Neural crest cell (in vitro differentiated cells): ENCODE results near the gene PEX11A. TPM values are rescaled to one million over a fixed set of nuclear protein-coding genes. Genes with fewer than 3 reads are reported as not detected.
A peak's percentile ranks its signal among the peaks of the same experiment; 100 is the strongest.

Experiments used
- DNase-seq: peaks from one replicate; pipeline ENCODE4 v3.0.0; 2021; ENCODE audit warnings: low read depth, mixed read lengths, low spot score
- H3K27ac Mint-ChIP-seq: one replicate; pipeline ENCODE4 v1.8.0; 2021; ENCODE audit warnings: mild to moderate bottlenecking, mixed read lengths; ENCODE audit not compliant: unreplicated experiment
- H3K27me3 Mint-ChIP-seq: 2 replicates; pipeline ENCODE4 v1.8.0; 2021; ENCODE audit warnings: low read depth, mild to moderate bottlenecking, mixed read lengths
- H3K36me3 Mint-ChIP-seq: 2 replicates; pipeline ENCODE4 v1.8.0; 2021; ENCODE audit warnings: low read depth, mild to moderate bottlenecking, mixed read lengths
- H3K4me1 Mint-ChIP-seq: 2 replicates; pipeline ENCODE4 v1.8.0; 2021; ENCODE audit warnings: mixed read lengths
- H3K4me3 Mint-ChIP-seq: one replicate; pipeline ENCODE4 v1.8.0; 2021; ENCODE audit warnings: mild to moderate bottlenecking, mixed read lengths
- H3K9me3 Mint-ChIP-seq: 2 replicates; pipeline ENCODE4 v1.8.0; 2021; ENCODE audit warnings: mixed read lengths
- total RNA-seq: library from RNA; stranded (reverse); gene quantifications from 2 replicates; pipeline ENCODE4 v1.2.1, GENCODE V29; 2021
- TF ChIP-seq, protein P1 (sequence below): fragments of 200-600 bp; sonication (generic); conservative IDR thresholded peaks from 2 replicates; pipeline ENCODE4 v1.5.0; 2021; ENCODE audit warnings: antibody characterized with exemption, mild to moderate bottlenecking

Gene PEX11A
- total RNA-seq, 1 donor from 2014 or later = 7.9 TPM

GRCh38 chr15:89645680-89646079, 44.9 kb downstream of the PEX11A start:
- Mint-ChIP-seq H3K36me3 (peaks cover 15% of the 10 kb centered on the region), H3K4me1 (peaks cover 5% of the 10 kb centered on the region), H3K27ac (no peak overlapping the region), H3K9me3 (no peaks in the 10 kb centered on the region), H3K4me3 (no peak overlapping the region), H3K27me3 (no peaks in the 10 kb centered on the region)
- DNase-seq = no peak
- TF ChIP-seq, protein P1, sequence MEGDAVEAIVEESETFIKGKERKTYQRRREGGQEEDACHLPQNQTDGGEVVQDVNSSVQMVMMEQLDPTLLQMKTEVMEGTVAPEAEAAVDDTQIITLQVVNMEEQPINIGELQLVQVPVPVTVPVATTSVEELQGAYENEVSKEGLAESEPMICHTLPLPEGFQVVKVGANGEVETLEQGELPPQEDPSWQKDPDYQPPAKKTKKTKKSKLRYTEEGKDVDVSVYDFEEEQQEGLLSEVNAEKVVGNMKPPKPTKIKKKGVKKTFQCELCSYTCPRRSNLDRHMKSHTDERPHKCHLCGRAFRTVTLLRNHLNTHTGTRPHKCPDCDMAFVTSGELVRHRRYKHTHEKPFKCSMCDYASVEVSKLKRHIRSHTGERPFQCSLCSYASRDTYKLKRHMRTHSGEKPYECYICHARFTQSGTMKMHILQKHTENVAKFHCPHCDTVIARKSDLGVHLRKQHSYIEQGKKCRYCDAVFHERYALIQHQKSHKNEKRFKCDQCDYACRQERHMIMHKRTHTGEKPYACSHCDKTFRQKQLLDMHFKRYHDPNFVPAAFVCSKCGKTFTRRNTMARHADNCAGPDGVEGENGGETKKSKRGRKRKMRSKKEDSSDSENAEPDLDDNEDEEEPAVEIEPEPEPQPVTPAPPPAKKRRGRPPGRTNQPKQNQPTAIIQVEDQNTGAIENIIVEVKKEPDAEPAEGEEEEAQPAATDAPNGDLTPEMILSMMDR = no peak

GRCh38 chr15:89642106-89642505, 48.4 kb downstream of the PEX11A start:
- H3K4me1 Mint-ChIP-seq = peaks cover 2% of the 10 kb centered on the region
- H3K4me3 Mint-ChIP-seq = no peak overlapping the region
- no peaks in the 10 kb centered on the region for H3K27me3 Mint-ChIP-seq
- peaks cover 20% of the 10 kb centered on the region for H3K36me3 Mint-ChIP-seq
- H3K27ac Mint-ChIP-seq = no peak overlapping the region
- TF ChIP-seq, protein P1 = no peak
- no peaks in the 10 kb centered on the region for H3K9me3 Mint-ChIP-seq
- DNase-seq = no peak

DNA sequence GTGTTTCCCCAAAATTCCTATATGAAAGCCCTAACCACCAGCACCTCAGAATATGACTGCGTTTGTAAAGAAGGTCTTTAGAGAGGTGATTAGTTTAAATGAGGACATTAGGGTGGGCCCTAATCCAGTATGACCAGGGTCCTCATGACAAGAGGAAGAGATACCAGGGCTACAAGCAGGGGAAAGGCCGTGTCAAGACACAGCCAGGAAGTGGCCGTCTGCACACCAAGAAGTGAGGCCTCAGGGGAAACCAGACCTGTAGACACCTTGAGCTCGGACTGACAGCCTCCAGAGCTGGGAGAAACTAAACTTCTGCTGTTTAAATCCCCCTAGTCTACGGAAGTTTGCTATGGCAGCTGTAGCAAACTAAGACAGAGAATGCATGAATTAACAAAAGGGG, 49.5 kb downstream of the PEX11A start:
- H3K9me3 Mint-ChIP-seq = no peaks in the 10 kb centered on the region
- H3K4me1 Mint-ChIP-seq = no peaks in the 10 kb centered on the region
- no peak for DNase-seq
- no peak overlapping the region for H3K4me3 Mint-ChIP-seq
- H3K27ac Mint-ChIP-seq = peak overlapping the region; percentile 19
- TF ChIP-seq, protein P1 = no peak
- peaks cover 18% of the 10 kb centered on the region for H3K36me3 Mint-ChIP-seq
- no peaks in the 10 kb centered on the region for H3K27me3 Mint-ChIP-seq

GRCh38 chr15:89640245-89640644, 50.3 kb downstream of the PEX11A start:
- H3K4me1 Mint-ChIP-seq = no peaks in the 10 kb centered on the region
- peaks cover 23% of the 10 kb centered on the region for H3K36me3 Mint-ChIP-seq

DNA sequence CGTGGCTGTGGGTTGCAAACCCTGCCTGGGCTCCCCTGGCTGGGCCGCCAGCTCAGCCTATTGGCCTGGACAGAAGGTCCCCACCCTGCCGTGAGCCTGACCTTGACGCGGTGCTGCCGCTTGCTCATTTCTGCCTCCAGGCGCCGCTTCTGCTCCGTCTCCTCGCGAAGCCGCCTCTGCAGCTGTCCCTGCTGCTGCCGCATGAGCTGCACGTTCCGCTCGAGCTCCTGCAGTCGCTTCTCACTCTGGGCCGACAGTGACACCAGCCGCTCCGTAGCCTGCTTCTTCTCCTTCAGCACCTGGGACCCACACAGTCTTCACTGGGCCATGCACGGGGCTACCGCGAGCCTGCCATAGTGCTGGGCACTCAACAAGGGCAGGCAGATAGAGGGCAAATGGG, 57.0 kb downstream of the PEX11A start:
- H3K27ac Mint-ChIP-seq = no peak overlapping the region
- no peaks in the 10 kb centered on the region for H3K9me3 Mint-ChIP-seq
- no peak overlapping the region for H3K4me3 Mint-ChIP-seq
- TF ChIP-seq, protein P1 = no peak
- H3K27me3 Mint-ChIP-seq = peaks cover 5% of the 10 kb centered on the region
- DNase-seq = no peak
- H3K4me1 Mint-ChIP-seq = peaks cover 4% of the 10 kb centered on the region
- H3K36me3 Mint-ChIP-seq = peaks cover 58% of the 10 kb centered on the region

More at GRCh38 chr15:89640245-89640644, 50.3 kb downstream of the PEX11A start:
- H3K4me3 Mint-ChIP-seq = no peak overlapping the region
- TF ChIP-seq, protein P1 = no peak
- H3K9me3 Mint-ChIP-seq = no peaks in the 10 kb centered on the region
- no peak for DNase-seq
- no peak overlapping the region for H3K27ac Mint-ChIP-seq
- H3K27me3 Mint-ChIP-seq = no peaks in the 10 kb centered on the region
